OCI-LY7 (cell line): ENCODE results near the gene DHRS9.

Experiments used
- CTCF ChIP-seq: fragments of 200-600 bp; sonication (generic); conservative IDR thresholded peaks from 2 replicates; pipeline ENCODE4 v1.5.1; 2014; ENCODE audit warnings: mild to moderate bottlenecking, antibody characterized with exemption, low read length, moderate library complexity, mixed read lengths
- EZH2phosphoT487 ChIP-seq: fragments of 200-600 bp; sonication (generic); IDR thresholded peaks from 2 replicates; pipeline ENCODE4 v1.6.1; 2018; ENCODE audit warnings: low read depth, borderline replicate concordance, mild to moderate bottlenecking, mixed run types, antibody characterized with exemption, low read length, moderate library complexity, mixed read lengths

- TF ChIP-seq CTCF (no peak), EZH2phosphoT487 (no peak)
Measured at GRCh38 chr2:169104848-169105247, 35.5 kb downstream of the DHRS9 start.
